ENCODE data around the gene OSBPL10. TPM values are rescaled to one million over a fixed set of nuclear protein-coding genes. Genes with fewer than 3 reads are reported as not detected.

OSBPL10 gene
- total RNA-seq, 4 donors from 2014 or later = 7.9 to 25.5 (median 11.8) TPM

- WGBS, 2 donors (ENCODE audit: low coverage in 1 of 2) = 70 to 79% methylated on average over 3 of the region's 3 CpGs
- no peak for TF ChIP-seq POLR2AphosphoS5 (IDR thresholded peaks at IDR 0.05)
- TF ChIP-seq, protein P1, sequence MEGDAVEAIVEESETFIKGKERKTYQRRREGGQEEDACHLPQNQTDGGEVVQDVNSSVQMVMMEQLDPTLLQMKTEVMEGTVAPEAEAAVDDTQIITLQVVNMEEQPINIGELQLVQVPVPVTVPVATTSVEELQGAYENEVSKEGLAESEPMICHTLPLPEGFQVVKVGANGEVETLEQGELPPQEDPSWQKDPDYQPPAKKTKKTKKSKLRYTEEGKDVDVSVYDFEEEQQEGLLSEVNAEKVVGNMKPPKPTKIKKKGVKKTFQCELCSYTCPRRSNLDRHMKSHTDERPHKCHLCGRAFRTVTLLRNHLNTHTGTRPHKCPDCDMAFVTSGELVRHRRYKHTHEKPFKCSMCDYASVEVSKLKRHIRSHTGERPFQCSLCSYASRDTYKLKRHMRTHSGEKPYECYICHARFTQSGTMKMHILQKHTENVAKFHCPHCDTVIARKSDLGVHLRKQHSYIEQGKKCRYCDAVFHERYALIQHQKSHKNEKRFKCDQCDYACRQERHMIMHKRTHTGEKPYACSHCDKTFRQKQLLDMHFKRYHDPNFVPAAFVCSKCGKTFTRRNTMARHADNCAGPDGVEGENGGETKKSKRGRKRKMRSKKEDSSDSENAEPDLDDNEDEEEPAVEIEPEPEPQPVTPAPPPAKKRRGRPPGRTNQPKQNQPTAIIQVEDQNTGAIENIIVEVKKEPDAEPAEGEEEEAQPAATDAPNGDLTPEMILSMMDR (IDR thresholded peaks at IDR 0.05) = no peak
- TF ChIP-seq EP300 (IDR thresholded peaks at IDR 0.05) = no peak
- no peak for TF ChIP-seq POLR2A (IDR thresholded peaks at IDR 0.05)
These were observed 24.0 kb downstream of the OSBPL10 start for GRCh38 chr3:31957106-31957505.

GRCh38 chr3:31955581-31955980, 25.5 kb downstream of the OSBPL10 start:
- Histone ChIP-seq H3K4me3 (no peak overlapping the region), H3K27ac (no peak overlapping the region), H3K36me3 (no peaks in the 10 kb centered on the region), H3K9me3 (peaks cover 0 to 10% (median 0%) of the 10 kb centered on the region in 3 donors), H3K27me3 (no peaks in the 10 kb centered on the region), H3K4me1 (peaks cover 2 to 26% (median 2%) of the 10 kb centered on the region in 3 donors)
- no peak for ATAC-seq
- TF ChIP-seq EP300 (IDR thresholded peaks at IDR 0.05) = no peak
- no peak for TF ChIP-seq POLR2A (IDR thresholded peaks at IDR 0.05)
- no peak for TF ChIP-seq POLR2AphosphoS5 (IDR thresholded peaks at IDR 0.05)
- TF ChIP-seq, protein P1 (IDR thresholded peaks at IDR 0.05) = no peak

More at GRCh38 chr3:31957106-31957505, 24.0 kb downstream of the OSBPL10 start:
- Histone ChIP-seq H3K27me3 (no peaks in the 10 kb centered on the region), H3K4me3 (no peak overlapping the region), H3K4me1 (peaks cover 4 to 35% (median 6%) of the 10 kb centered on the region in 3 donors), H3K9me3 (peaks cover 0 to 10% (median 0%) of the 10 kb centered on the region in 3 donors), H3K36me3 (no peaks in the 10 kb centered on the region), H3K27ac (no peak overlapping the region)
- no peak for ATAC-seq

- Histone ChIP-seq H3K4me3 (no peak overlapping the region), H3K36me3 (no peaks in the 10 kb centered on the region), H3K9me3 (peaks cover 0 to 18% (median 0%) of the 10 kb centered on the region in 3 donors), H3K27ac (no peak overlapping the region), H3K27me3 (no peaks in the 10 kb centered on the region), H3K4me1 (peaks cover 0 to 7% (median 0%) of the 10 kb centered on the region in 3 donors)
- TF ChIP-seq, protein P1 (IDR thresholded peaks at IDR 0.05) = no peak
- TF ChIP-seq POLR2AphosphoS5 (IDR thresholded peaks at IDR 0.05) = no peak
- no peak for TF ChIP-seq EP300 (IDR thresholded peaks at IDR 0.05)
- TF ChIP-seq POLR2A (IDR thresholded peaks at IDR 0.05) = no peak
- no peak for ATAC-seq
- 92 to 100% methylated on average over 2 of the region's 2 CpGs for WGBS, 2 donors (ENCODE audit: low coverage in 1 of 2)
These were observed 27.4 kb downstream of the OSBPL10 start for GRCh38 chr3:31953636-31954035.

DNA sequence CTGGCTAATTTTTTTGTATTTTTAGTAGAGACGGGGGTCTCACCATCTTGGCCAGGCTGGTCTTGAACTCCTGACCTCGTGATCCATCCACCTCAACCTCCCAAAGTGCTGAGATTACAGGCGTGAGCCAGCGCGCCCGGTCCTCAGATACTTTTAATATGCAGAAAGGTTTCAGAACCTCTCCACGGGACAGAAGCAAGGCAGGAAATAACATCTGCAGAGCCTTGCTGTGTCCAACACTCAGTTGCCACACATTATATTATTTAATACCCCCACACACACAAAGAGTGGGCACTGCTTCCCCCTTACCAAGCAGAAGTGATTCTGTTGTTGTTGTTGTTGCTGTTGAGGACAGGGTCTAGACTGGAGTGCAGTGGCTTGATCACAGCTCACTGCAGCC, 28.0 kb downstream of the OSBPL10 start:
- no peak overlapping the region for H3K27ac ChIP-seq
- peaks cover 0 to 2% (median 0%) of the 10 kb centered on the region in 3 donors for H3K4me1 ChIP-seq
- ATAC-seq = no peak
- 33 to 71% methylated on average over 1 to 7 of the region's 7 CpGs for WGBS, 2 donors (ENCODE audit: low coverage in 1 of 2)
- no peaks in the 10 kb centered on the region for H3K27me3 ChIP-seq
- no peak overlapping the region for H3K4me3 ChIP-seq
- H3K9me3 ChIP-seq = peaks cover 0 to 18% (median 0%) of the 10 kb centered on the region in 3 donors
- TF ChIP-seq, protein P1 (IDR thresholded peaks at IDR 0.05) = no peak
- no peak for TF ChIP-seq EP300 (IDR thresholded peaks at IDR 0.05)
- no peak for TF ChIP-seq POLR2AphosphoS5 (IDR thresholded peaks at IDR 0.05)
- no peak for TF ChIP-seq POLR2A (IDR thresholded peaks at IDR 0.05)
- no peaks in the 10 kb centered on the region for H3K36me3 ChIP-seq

GRCh38 chr3:31952205-31952604, 28.9 kb downstream of the OSBPL10 start:
- peaks cover 0 to 6% (median 0%) of the 10 kb centered on the region in 3 donors for H3K4me1 ChIP-seq
- no peaks in the 10 kb centered on the region for H3K36me3 ChIP-seq
- no peak for ATAC-seq
- 100% methylated on average over 2 of the region's 4 CpGs; no CpG with 5 or more reads in 1 of the 2 donors for WGBS, 2 donors (ENCODE audit: low coverage in 1 of 2)
- TF ChIP-seq EP300 (IDR thresholded peaks at IDR 0.05) (no peak), POLR2A (IDR thresholded peaks at IDR 0.05) (no peak), POLR2AphosphoS5 (IDR thresholded peaks at IDR 0.05) (no peak)
- TF ChIP-seq, protein P1 (IDR thresholded peaks at IDR 0.05) = no peak
- no peak overlapping the region for H3K27ac ChIP-seq
- no peak overlapping the region for H3K4me3 ChIP-seq
- peaks cover 0 to 18% (median 0%) of the 10 kb centered on the region in 3 donors for H3K9me3 ChIP-seq
- H3K27me3 ChIP-seq = no peaks in the 10 kb centered on the region
